Lower leg skin (tissue), 3 donors: Measurements from ENCODE around the gene KIF14.

ENCODE experiments used
- POLR2A ChIP-seq, 2 donors: fragments of 450-650 bp; IDR thresholded peaks; one replicate each; pipeline ENCODE4 v1.6.1; 2016 to 2017; ENCODE audit warnings: antibody characterized with exemption in 2 of 2, mild to moderate bottlenecking in 1 of 2, moderate library complexity in 1 of 2
- TF ChIP-seq, protein P1 (sequence below), 3 donors: fragments of 450-650 bp; IDR thresholded peaks; one replicate each; pipeline ENCODE4 v1.5.1; 2016; ENCODE audit warnings: antibody characterized with exemption in 3 of 3, mild to moderate bottlenecking in 3 of 3, moderate library complexity in 2 of 3

DNA sequence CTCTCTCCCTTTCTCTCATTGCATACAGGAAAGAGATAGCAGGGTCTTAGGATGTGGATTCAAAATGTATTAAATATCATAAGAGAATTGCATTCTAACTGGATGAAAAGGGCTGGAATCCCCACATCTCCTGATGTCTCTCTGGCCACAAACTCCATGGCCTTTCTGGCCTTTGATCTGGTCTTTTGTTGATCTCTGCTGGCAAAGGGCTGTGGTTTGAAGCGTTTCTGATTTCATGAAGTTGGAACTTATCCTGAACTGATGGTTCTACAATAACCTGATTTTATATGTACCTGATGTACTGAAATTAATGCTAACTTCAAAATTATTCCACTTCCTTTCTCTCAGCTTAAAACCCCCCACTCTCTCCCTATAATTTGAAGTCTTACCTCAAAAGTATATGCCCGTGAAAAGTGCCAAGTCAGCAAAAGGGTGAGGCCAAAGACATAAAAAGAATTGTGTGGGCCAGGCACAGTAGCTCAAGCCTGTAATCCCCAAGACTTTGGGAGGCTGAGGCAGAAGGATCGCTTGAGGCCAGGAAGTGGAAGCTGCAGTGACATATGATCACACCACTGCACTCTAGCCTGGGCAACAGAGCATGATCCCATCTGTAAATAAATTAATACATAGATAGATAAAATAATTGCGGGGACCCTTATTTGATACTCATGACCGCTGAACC, 6.4 kb upstream of the KIF14 start:
- TF ChIP-seq, protein P1, sequence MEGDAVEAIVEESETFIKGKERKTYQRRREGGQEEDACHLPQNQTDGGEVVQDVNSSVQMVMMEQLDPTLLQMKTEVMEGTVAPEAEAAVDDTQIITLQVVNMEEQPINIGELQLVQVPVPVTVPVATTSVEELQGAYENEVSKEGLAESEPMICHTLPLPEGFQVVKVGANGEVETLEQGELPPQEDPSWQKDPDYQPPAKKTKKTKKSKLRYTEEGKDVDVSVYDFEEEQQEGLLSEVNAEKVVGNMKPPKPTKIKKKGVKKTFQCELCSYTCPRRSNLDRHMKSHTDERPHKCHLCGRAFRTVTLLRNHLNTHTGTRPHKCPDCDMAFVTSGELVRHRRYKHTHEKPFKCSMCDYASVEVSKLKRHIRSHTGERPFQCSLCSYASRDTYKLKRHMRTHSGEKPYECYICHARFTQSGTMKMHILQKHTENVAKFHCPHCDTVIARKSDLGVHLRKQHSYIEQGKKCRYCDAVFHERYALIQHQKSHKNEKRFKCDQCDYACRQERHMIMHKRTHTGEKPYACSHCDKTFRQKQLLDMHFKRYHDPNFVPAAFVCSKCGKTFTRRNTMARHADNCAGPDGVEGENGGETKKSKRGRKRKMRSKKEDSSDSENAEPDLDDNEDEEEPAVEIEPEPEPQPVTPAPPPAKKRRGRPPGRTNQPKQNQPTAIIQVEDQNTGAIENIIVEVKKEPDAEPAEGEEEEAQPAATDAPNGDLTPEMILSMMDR (IDR thresholded peaks at IDR 0.05), result no peak
- TF ChIP-seq POLR2A (IDR thresholded peaks at IDR 0.05), result no peak
